GM10248 (cell line): ENCODE results near the gene CPPED1.

Source experiments
- CTCF ChIA-PET: fragments of 300-600 bp; sonication (Branson Sonifier 250); formaldehyde crosslinking; extraction: SDS; loops from one replicate; lab custom pipeline; 2021; ENCODE audit warnings: antibody characterized with exemption; lab: Yijun Ruan, JAX
- POLR2A ChIA-PET: fragments of 350-650 bp; sonication (Branson Sonifier 250); formaldehyde crosslinking; extraction: SDS; loops from one replicate; lab custom pipeline; 2020; ENCODE audit warnings: antibody characterized with exemption; lab: Yijun Ruan, JAX
- DNase-seq: peaks from one replicate; pipeline ENCODE4 v3.0.0; 2012; ENCODE audit errors: extremely low spot score
- CTCF ChIP-seq: IDR thresholded peaks from 2 replicates; pipeline ENCODE4 v1.5.1; 2012; ENCODE audit warnings: mild to moderate bottlenecking, low read depth; ENCODE audit errors: extremely low read depth, missing control alignments, control extremely low read depth

CPPED1 gene

GRCh38 chr16:12658506-12658905, 145.2 kb downstream of the CPPED1 start:
- ChIA-PET CTCF (no interaction called here), POLR2A (no interaction called here)
- no peak for TF ChIP-seq CTCF
- no peak for DNase-seq

GRCh38 chr16:12655537-12655936, 148.2 kb downstream of the CPPED1 start:
- DNase-seq: no peak
- CTCF ChIA-PET: no interaction called here
- POLR2A ChIA-PET: no interaction called here
- TF ChIP-seq CTCF: no peak

GRCh38 chr16:12653820-12654392, 149.8 kb downstream of the CPPED1 start:
- no peak for DNase-seq
- POLR2A ChIA-PET: no interaction called here
- CTCF ChIA-PET: no interaction called here
- TF ChIP-seq CTCF: no peak

GRCh38 chr16:12652924-12653323, 150.8 kb downstream of the CPPED1 start:
- POLR2A ChIA-PET: no interaction called here
- CTCF ChIA-PET: no interaction called here
- no peak for DNase-seq
- no peak for TF ChIP-seq CTCF

- CTCF ChIA-PET: no interaction called here
- no peak for DNase-seq
Measured at GRCh38 chr16:12651765-12652512, 151.7 kb downstream of the CPPED1 start.

GRCh38 chr16:12649356-12649755, 154.3 kb downstream of the CPPED1 start:
- no peak for TF ChIP-seq CTCF
- no peak for DNase-seq
- ChIA-PET CTCF (interaction anchor here (0.8 to 2.0 kb wide), 2 partner anchors 12 to 195 kb away, joined by 3 to 6 read pairs; no protein-coding TSS in a partner anchor), POLR2A (no interaction called here)

More at GRCh38 chr16:12651765-12652512, 151.7 kb downstream of the CPPED1 start:
- TF ChIP-seq CTCF: no peak
- POLR2A ChIA-PET: no interaction called here
